Mesendoderm (in vitro differentiated cells): ENCODE measurements around the gene RHOU.

Experiments
- DNase-seq: peaks from one replicate; pipeline ENCODE4 v3.0.0; 2013
- H2AK5ac ChIP-seq: 2 replicates; pipeline ENCODE4 v1.6.1; 2013; ENCODE audit warnings: low read length, inconsistent platforms
- H2BK120ac ChIP-seq: 2 replicates; pipeline ENCODE4 v1.6.1; 2013; ENCODE audit warnings: low read depth, mild to moderate bottlenecking, low read length, moderate library complexity, mixed read lengths
- H2BK15ac ChIP-seq: replicated peaks from 2 replicates; pipeline ENCODE4 v1.6.1; 2013; ENCODE audit warnings: low read depth, mild to moderate bottlenecking, moderate library complexity
- H2BK5ac ChIP-seq: 2 replicates; pipeline ENCODE4 v1.6.1; 2013; ENCODE audit warnings: low read length, inconsistent platforms
- H3K18ac ChIP-seq: 2 replicates; pipeline ENCODE4 v1.6.1; 2013; ENCODE audit warnings: mild to moderate bottlenecking, low read length, mixed read lengths
- H3K23ac ChIP-seq: one replicate; pipeline ENCODE4 v1.6.1; 2013; ENCODE audit warnings: low read length
- H3K27ac ChIP-seq: 2 replicates; pipeline ENCODE4 v1.5.1; 2013; ENCODE audit warnings: low read depth, mild to moderate bottlenecking, inconsistent platforms, low read length, moderate library complexity
- H3K27me3 ChIP-seq: 2 replicates; pipeline ENCODE4 v1.6.1; 2013; ENCODE audit warnings: low read length, control low read depth, mild to moderate bottlenecking, inconsistent platforms; ENCODE audit not compliant: insufficient read depth, poor library complexity
- H3K36me3 ChIP-seq: 2 replicates; pipeline ENCODE4 v1.6.1; 2013; ENCODE audit warnings: low read length, inconsistent platforms; ENCODE audit not compliant: control insufficient read depth, insufficient read depth
- H3K4ac ChIP-seq: one replicate; pipeline ENCODE4 v1.6.1; 2013; ENCODE audit warnings: low read depth, mild to moderate bottlenecking, low read length, moderate library complexity
- H3K4me1 ChIP-seq: 2 replicates; pipeline ENCODE4 v1.6.1; 2013; ENCODE audit warnings: low read depth, low read length, inconsistent platforms; ENCODE audit not compliant: control insufficient read depth
- H3K4me2 ChIP-seq: 2 replicates; pipeline ENCODE4 v1.6.1; 2013; ENCODE audit warnings: low read length
- H3K4me3 ChIP-seq: 2 replicates; pipeline ENCODE4 v1.5.1; 2013; ENCODE audit warnings: mild to moderate bottlenecking, low read length
- H3K56ac ChIP-seq: one replicate; pipeline ENCODE4 v1.6.1; 2013; ENCODE audit warnings: low read length
- H3K79me1 ChIP-seq: 2 replicates; pipeline ENCODE4 v1.6.1; 2013; ENCODE audit warnings: low read length, inconsistent platforms
- H3K79me2 ChIP-seq: 2 replicates; pipeline ENCODE4 v1.6.1; 2013; ENCODE audit warnings: mild to moderate bottlenecking, low read length; ENCODE audit not compliant: control insufficient read depth, insufficient read depth
- H3K9ac ChIP-seq: 2 replicates; pipeline ENCODE4 v1.6.1; 2013; ENCODE audit warnings: low read length, inconsistent platforms
- H4K5ac ChIP-seq: one replicate; pipeline ENCODE4 v1.6.1; 2013; ENCODE audit warnings: low read length
- H4K8ac ChIP-seq: one replicate; pipeline ENCODE4 v1.6.1; 2013; ENCODE audit warnings: low read depth, mild to moderate bottlenecking, control low read depth, low read length, moderate library complexity
- WGBS: extraction: QIAGEN DNeasy Blood & Tissue Kit; methylation state at CpG from one replicate; pipeline ENCODE4 v1.1.7; 2013; ENCODE audit warnings: low lambda C conversion rate, missing lambda C conversion rate; ENCODE audit not compliant: insufficient coverage; ENCODE audit errors: extremely low coverage; 5-methylcytosine and 5-hydroxymethylcytosine counted together

Gene RHOU

DNA sequence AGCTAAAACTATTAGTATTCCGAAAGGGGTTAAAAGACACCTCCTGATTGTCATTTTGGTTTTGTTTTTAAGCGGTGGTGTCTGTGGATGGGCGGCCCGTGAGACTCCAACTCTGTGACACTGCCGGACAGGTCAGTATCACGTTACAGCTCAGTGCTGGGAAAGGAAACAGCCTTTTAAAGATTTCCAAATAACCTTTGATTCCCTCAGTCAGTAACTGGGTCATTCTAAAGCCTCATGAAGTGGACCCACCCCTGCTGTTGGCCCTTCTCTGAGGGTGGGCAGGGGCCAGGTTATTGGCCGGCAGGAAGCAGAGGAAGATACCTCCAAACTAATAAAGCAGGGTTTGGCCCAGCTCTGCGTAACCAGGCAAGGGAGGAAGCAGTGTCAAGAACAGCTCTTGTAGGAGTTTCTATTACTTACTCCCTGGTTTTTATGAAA, 2.3 kb downstream of the RHOU start:
- Histone ChIP-seq H4K5ac (no peak overlapping the region), H3K27me3 (no peaks in the 10 kb centered on the region), H3K9ac (no peak overlapping the region), H3K23ac (no peak overlapping the region), H3K79me2 (no peaks in the 10 kb centered on the region), H3K36me3 (no peaks in the 10 kb centered on the region), H2BK5ac (no peak overlapping the region), H2BK15ac (no peak overlapping the region), H4K8ac (no peak overlapping the region), H3K56ac (no peak overlapping the region), H2AK5ac (no peak overlapping the region), H3K27ac (no peak overlapping the region), H3K4me1 (no peaks in the 10 kb centered on the region), H2BK120ac (no peak overlapping the region), H3K18ac (no peak overlapping the region), H3K4me2 (no peak overlapping the region), H3K4ac (no peak overlapping the region), H3K79me1 (no peaks in the 10 kb centered on the region), H3K4me3 (no peak overlapping the region)
- no peak for DNase-seq
- no CpG with 5 or more reads among the region's 8 CpGs for WGBS

DNA sequence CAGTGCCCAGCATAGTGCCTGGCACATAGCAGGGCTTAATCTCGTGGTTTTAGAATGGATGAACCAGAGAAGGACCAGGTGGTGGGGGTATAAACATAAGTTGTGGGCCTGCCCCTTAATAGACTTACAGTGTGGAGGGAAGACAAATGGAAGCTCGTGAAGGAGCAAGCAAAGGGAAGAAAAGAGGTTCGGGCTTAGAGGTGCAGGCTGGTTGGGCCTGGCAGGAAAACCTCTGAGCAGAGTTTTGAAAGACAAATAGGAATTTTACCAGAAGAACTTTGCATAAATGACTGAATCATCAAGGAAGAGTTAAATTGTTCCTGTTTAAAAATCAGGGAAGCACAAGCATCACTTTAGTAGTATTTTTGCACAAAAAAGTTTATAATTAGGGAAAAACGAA, 4.5 kb downstream of the RHOU start:
- no peak overlapping the region for H3K4me2 ChIP-seq
- H3K27ac ChIP-seq = no peak overlapping the region
- H3K4me1 ChIP-seq = no peaks in the 10 kb centered on the region
- no peaks in the 10 kb centered on the region for H3K36me3 ChIP-seq
- no peak overlapping the region for H3K18ac ChIP-seq
- no peak overlapping the region for H3K4ac ChIP-seq
- no peaks in the 10 kb centered on the region for H3K79me2 ChIP-seq
- H2BK5ac ChIP-seq = no peak overlapping the region
- no peak overlapping the region for H3K9ac ChIP-seq
- no peak overlapping the region for H2BK120ac ChIP-seq
- no peaks in the 10 kb centered on the region for H3K27me3 ChIP-seq
- no CpG with 5 or more reads among the region's 4 CpGs for WGBS
- H3K23ac ChIP-seq = no peak overlapping the region
- no peak overlapping the region for H3K4me3 ChIP-seq
- no peak overlapping the region for H2AK5ac ChIP-seq
- DNase-seq = no peak
- no peak overlapping the region for H3K56ac ChIP-seq
- H4K8ac ChIP-seq = no peak overlapping the region
- H3K79me1 ChIP-seq = no peaks in the 10 kb centered on the region
- H4K5ac ChIP-seq = no peak overlapping the region
- no peak overlapping the region for H2BK15ac ChIP-seq

DNA sequence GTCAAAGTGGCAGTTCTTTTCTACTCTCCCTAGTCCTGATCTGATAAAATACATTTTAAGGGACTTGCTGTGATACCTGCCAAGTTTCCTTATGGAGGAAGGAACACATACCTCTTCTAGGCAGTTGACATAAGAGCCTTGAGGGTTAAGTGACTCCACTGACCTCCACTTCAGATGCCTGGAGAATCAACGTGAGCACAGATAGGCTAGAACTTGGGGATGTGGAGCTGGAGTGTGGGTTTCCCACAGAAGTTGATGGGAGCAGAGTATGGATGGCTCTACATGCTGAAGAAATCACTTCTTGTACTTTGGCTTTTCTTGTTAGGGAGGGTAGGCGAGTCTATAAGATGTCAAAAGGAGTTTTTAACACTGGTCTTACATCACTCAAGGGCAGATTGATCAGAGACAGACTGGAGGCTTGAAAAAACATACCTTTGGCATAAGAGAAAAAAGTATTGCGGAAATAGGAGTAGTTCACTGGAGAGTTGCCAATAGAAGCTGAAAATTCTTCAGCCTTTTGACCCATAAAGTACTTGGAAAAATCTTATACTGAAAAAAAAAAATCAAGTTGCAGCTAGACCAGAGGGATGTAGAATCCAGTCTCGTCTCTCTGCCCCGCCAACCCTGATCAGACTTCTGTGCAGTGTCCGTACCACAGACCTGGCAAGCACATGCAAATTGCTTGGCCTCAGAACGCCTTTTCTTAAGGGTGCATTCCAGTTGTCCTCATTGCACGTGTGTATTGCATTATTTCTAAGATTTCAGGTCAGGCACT, 5.5 kb downstream of the RHOU start:
- Histone ChIP-seq H3K9ac (no peak overlapping the region), H3K79me2 (no peaks in the 10 kb centered on the region), H3K4me3 (no peak overlapping the region), H2BK15ac (no peak overlapping the region), H2AK5ac (no peak overlapping the region), H3K18ac (no peak overlapping the region), H3K27ac (no peak overlapping the region), H3K36me3 (no peaks in the 10 kb centered on the region), H3K27me3 (no peaks in the 10 kb centered on the region), H3K23ac (no peak overlapping the region), H2BK120ac (no peak overlapping the region), H2BK5ac (no peak overlapping the region), H3K4ac (no peak overlapping the region), H4K5ac (no peak overlapping the region), H4K8ac (no peak overlapping the region), H3K4me1 (no peaks in the 10 kb centered on the region), H3K79me1 (no peaks in the 10 kb centered on the region), H3K4me2 (no peak overlapping the region), H3K56ac (no peak overlapping the region)
- DNase-seq = no peak
- no CpG with 5 or more reads among the region's 8 CpGs for WGBS

DNA sequence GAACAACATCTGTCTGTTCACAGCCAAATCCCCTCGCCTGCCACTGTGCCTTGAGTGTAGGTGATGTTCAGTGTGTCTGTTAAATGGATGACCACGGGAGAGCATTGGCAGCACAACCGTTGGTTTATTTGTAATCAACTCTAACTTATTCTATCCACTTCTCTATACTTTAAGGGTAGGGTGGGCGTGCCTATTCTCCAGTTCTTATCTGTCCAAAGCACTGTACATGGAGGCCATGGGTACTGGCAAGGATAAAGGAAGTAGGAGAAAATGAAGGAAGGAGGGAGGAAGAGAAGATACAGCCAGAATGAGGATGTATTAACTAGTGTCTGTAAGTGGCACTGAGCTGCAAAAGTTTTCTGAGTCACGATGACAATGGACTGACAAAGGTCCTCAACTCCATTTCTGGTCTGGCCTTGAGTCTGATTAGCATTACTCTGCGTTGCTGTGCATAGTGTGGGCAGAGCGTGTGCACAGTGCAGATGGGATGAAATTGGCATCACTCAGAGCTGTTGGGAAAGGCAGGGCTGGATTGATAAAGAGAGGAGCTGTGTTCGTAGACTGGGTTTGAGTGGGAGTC, 7.1 kb downstream of the RHOU start:
- no peak for DNase-seq
- no peak overlapping the region for H3K27ac ChIP-seq
- H3K4me2 ChIP-seq = no peak overlapping the region
- H2BK5ac ChIP-seq = no peak overlapping the region
- H3K79me2 ChIP-seq = no peaks in the 10 kb centered on the region
- no peak overlapping the region for H4K8ac ChIP-seq
- H3K79me1 ChIP-seq = no peaks in the 10 kb centered on the region
- no peak overlapping the region for H3K4ac ChIP-seq
- no peak overlapping the region for H2BK120ac ChIP-seq
- H3K36me3 ChIP-seq = no peaks in the 10 kb centered on the region
- H3K27me3 ChIP-seq = no peaks in the 10 kb centered on the region
- no peak overlapping the region for H3K4me3 ChIP-seq
- no peak overlapping the region for H3K56ac ChIP-seq
- no peak overlapping the region for H4K5ac ChIP-seq
- no peak overlapping the region for H2BK15ac ChIP-seq
- H3K9ac ChIP-seq = no peak overlapping the region
- H2AK5ac ChIP-seq = no peak overlapping the region
- H3K23ac ChIP-seq = no peak overlapping the region
- no peaks in the 10 kb centered on the region for H3K4me1 ChIP-seq
- no peak overlapping the region for H3K18ac ChIP-seq
- WGBS = no CpG with 5 or more reads among the region's 8 CpGs

DNA sequence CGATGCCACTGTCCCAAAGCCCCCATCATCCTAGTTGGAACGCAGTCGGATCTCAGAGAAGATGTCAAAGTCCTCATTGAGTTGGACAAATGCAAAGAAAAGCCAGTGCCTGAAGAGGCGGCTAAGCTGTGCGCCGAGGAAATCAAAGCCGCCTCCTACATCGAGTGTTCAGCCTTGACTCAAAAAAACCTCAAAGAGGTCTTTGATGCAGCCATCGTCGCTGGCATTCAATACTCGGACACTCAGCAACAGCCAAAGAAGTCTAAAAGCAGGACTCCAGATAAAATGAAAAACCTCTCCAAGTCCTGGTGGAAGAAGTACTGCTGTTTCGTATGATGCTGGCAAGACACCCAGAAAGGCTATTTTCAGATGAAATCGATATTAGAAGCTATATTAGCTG, 8.1 kb downstream of the RHOU start:
- Histone ChIP-seq H3K27me3 (no peaks in the 10 kb centered on the region), H2AK5ac (no peak overlapping the region), H3K4me2 (no peak overlapping the region), H3K79me2 (no peaks in the 10 kb centered on the region), H3K18ac (no peak overlapping the region), H4K5ac (no peak overlapping the region), H2BK120ac (no peak overlapping the region), H2BK15ac (no peak overlapping the region), H3K36me3 (no peaks in the 10 kb centered on the region), H3K27ac (no peak overlapping the region), H3K4me3 (no peak overlapping the region), H3K79me1 (no peaks in the 10 kb centered on the region), H2BK5ac (no peak overlapping the region), H3K4ac (no peak overlapping the region), H3K56ac (no peak overlapping the region), H3K23ac (no peak overlapping the region), H3K4me1 (no peaks in the 10 kb centered on the region), H3K9ac (no peak overlapping the region), H4K8ac (no peak overlapping the region)
- WGBS = no CpG with 5 or more reads among the region's 13 CpGs
- no peak for DNase-seq

DNA sequence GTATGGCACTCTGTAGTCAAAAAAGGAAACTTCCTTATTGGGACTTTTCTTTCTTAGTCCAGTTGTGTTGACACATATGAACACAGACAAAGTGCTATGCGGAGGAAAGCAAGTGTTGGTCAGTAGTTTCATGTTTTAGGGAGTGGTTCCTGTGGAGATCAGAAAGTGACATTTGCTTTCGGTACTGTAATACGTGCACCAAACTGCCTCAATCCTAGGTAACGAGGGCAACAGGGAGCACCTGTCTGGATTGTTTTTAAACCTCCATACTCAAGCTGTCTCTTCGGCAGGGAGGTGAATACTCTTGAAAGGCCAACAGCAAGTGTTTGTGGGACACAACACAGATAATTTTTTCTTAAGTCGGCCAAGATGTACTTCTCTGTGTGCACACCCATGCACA, 9.1 kb downstream of the RHOU start:
- Histone ChIP-seq H3K4me2 (no peak overlapping the region), H3K23ac (no peak overlapping the region), H3K56ac (no peak overlapping the region), H3K27ac (no peak overlapping the region), H3K36me3 (no peaks in the 10 kb centered on the region), H3K4me1 (no peaks in the 10 kb centered on the region), H2AK5ac (no peak overlapping the region), H2BK120ac (no peak overlapping the region), H4K5ac (no peak overlapping the region), H3K9ac (no peak overlapping the region), H2BK5ac (no peak overlapping the region), H3K18ac (no peak overlapping the region), H2BK15ac (no peak overlapping the region), H3K79me2 (no peaks in the 10 kb centered on the region), H4K8ac (no peak overlapping the region), H3K4ac (no peak overlapping the region), H3K27me3 (no peaks in the 10 kb centered on the region), H3K4me3 (no peak overlapping the region), H3K79me1 (no peaks in the 10 kb centered on the region)
- DNase-seq = no peak
- no CpG with 5 or more reads among the region's 6 CpGs for WGBS
